GM21515 (cell line): ENCODE measurements around the gene CTSA.

Source experiments
- ATAC-seq: cut with Tn5 transposase; IDR thresholded peaks from one replicate; pipeline ENCODE4 v1.9.1; 2021; ENCODE audit not compliant: unreplicated experiment

Gene CTSA

DNA sequence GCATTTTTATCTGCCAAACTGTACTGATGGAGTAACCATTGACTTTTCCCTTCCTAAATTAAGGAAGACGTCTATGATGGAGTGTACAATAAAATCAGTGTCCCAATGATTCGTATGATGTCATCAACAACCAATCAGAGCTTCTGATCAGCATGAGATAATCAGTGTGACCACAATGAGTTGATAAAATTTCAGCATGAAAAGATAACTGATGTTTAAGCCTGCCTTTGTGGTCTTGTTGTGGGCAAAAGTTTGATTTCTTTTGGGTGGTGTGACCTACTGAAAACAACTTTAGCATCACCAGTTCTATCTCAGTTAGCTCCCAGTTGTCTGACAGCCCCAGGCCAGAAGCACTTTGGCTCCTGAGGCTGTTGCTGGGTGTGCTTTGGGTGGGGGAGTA, 46.6 kb downstream of the CTSA start:
- no peak for ATAC-seq

DNA sequence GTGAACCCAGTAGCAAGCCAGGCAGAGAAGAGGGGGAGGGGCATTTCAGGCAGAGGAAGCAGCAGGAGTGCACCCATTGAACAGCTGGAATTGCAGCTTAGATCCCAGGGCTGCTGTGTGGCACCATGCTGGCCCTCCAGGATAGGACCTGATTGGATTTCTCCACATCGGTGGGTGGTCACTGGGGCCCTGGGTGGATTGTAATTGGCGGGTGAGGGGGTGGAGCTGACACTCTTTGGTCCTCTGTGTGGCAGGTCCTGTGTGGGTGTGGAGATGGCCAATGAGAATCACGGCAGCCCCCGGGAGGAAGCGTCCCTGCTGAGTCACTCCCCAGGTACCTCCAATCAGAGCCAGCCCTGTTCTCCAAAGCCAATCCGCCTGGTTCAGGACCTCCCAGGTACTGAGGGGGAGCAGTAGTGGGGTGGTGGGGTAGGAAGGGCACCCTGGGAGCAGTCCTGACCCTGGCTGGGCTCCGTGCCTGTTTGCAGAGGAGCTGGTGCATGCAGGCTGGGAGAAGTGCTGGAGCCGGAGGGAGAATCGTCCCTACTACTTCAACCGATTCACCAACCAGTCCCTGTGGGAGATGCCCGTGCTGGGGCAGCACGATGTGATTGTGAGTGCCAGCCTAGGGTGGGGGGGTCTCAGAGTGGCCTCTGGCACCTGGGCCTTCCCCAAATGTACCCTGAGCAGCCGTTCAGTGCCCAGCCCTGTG, 47.7 kb downstream of the CTSA start:
- ATAC-seq: no peak

GRCh38 chr20:45940053-45940452, 48.9 kb downstream of the CTSA start:
- ATAC-seq: no peak

GRCh38 chr20:45940469-45940868, 49.3 kb downstream of the CTSA start:
- ATAC-seq: no peak

DNA sequence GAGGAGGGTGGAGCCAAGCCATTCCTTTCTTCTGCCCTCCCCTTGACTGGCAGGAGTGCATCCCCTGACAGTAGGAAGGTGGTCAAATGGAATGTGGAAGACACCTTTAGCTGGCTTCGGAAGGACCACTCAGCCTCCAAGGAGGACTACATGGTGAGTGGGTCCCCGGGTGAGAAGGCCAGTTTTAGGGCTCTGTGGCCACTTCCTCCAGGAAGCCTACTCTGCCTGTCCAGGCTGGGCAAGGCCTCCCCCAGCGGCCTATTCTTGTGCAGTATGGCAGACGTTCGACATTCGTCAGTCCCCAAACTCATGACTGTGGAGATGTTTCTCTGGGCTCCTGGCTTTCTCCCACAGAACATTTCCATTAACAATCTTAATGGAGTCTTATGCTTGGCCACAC, 52.5 kb downstream of the CTSA start:
- no peak for ATAC-seq

DNA sequence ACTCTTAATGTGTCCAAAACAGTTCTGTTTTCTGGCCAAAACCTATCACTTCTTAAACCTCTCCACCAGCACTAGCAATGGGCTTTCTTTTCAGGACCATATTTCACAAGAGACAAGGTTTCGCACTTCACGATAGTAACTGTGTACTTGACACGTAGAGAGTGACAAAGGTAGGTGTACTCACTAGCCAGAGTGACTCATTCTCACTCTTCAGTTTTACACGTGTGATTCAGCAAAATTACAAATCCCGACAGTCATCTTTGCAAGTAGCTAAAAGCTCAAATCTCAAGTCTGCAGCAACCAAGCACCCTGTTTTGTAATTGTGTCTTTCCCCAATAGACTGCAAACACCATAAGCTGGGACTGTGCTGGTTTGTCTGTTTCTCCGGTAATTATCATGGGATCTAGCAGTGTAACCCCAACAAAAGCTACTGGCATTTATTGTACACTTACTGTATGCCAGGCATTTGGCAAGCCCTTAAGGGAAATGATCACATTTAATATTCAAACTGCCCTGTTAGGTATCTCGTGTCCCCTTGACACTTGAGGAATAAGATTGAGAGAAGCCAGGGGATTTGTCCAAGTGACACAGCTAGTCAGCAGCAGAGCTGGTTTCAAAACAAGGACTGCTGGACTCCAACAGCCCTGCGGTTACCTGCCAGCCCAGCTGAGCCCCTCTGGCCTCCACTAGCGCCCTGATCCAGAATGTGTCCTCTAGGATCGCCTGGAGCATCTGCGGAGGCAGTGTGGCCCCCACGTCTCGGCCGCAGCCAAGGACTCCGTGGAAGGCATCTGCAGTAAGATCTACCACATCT, 53.2 kb downstream of the CTSA start:
- no peak for ATAC-seq

DNA sequence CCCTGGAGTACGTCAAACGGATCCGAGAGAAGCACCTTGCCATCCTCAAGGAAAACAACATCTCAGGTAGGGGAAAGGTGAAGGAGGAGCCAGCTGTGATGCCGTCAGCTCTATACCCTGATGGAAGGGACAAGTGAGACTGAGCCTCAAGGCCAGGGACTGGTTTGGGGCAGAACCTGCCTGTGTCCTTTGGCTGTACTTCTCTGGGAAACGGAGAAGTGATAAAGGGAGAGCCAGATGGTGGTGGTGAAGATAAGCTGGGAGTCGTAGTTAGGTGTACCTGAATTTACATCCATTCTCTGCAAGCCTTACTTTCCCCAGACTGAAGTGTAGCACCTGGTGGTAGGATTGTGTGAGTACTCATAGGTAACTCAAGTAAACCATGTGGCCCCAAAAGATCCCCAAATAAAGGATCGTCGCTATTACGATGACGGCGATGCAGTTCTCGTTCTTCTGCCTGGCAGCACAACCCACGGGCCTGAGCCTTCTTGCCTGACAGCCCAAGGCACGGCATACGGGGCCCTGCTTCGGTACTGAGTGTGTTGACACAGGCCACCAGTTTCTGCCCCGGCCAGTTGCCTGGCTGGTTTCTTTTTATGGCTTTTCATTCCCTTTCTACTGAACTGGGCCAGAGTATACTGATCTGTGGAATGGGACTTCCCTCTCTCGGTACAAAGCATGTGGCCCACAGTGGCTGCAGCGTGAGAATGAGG, 54.0 kb downstream of the CTSA start:
- no peak for ATAC-seq

DNA sequence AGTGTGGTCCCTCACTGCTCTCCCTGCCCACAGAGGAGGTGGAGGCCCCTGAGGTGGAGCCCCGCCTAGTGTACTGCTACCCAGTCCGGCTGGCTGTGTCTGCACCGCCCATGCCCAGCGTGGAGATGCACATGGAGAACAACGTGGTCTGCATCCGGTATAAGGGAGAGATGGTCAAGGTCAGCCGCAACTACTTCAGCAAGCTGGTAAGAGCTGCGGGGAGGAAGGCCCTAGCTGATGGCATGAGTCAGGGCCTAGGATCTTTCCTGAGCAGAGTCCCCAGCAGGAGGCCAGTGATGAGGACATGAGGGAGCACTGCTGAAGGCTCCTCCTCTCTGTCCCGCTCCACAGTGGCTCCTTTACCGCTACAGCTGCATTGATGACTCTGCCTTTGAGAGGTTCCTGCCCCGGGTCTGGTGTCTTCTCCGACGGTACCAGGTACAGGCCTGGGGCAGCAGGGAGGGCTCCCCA, 54.6 kb downstream of the CTSA start:
- ATAC-seq: no peak

DNA sequence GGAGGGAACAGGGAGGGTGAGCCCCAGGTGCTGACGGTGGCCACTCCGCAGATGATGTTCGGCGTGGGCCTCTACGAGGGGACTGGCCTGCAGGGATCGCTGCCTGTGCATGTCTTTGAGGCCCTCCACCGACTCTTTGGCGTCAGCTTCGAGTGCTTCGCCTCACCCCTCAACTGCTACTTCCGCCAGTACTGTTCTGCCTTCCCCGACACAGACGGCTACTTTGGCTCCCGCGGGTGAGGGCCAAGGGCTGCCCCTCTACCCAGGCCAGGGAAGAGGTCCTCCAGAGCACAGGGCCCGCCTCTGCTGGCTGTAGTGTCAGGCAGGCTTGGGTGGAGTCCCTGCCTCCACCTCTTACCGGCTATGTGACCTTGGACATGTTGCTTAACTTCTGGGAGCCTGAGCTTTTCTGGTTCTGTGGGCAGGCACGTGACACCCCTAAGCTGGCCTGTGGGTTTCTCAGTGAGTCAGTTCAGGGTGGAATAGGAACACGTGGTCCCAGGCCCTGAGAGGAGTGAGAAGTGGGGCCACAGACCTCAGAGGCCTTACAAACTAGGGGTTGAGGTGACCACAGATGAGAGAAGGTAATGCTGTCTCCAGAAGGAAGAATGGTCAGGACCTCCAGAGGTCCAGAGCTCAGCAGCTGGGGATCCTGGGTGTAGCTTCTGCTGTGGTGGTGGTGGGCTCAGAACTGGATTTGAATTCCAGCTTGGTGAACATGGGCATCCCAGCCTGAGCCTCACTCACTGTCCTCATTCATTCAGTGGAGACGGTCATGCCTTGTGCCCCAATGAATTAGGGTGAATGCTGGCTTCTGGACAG, 55.2 kb downstream of the CTSA start:
- no peak for ATAC-seq

DNA sequence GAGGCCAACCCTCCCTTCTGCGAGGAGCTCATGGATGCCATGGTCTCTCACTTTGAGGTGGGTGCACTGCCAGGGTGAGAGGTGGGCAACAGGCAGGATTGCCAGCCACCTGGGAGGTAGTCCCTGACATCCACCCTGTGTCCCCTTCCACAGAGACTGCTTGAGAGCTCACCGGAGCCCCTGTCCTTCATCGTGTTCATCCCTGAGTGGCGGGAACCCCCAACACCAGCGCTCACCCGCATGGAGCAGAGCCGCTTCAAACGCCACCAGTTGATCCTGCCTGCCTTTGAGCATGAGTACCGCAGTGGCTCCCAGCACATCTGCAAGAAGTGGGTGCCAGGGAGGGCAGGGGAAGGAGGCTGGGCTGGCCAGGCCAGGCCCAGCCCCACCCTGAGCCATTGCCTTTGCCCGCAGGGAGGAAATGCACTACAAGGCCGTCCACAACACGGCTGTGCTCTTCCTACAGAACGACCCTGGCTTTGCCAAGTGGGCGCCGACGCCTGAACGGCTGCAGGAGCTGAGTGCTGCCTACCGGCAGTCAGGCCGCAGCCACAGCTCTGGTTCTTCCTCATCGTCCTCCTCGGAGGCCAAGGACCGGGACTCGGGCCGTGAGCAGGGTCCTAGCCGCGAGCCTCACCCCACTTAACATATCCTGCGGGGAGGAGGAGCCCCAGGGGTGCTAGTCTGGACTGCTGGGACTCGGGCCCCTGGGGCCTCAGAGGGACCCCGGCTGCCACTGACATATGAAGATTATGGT, 56.2 kb downstream of the CTSA start:
- no peak for ATAC-seq

GRCh38 chr20:45948261-45948733, 57.2 kb downstream of the CTSA start:
- ATAC-seq: no peak
